Loucy (cell line): ENCODE data around the gene COL2A1.
A peak's percentile ranks its signal among the peaks of the same experiment; 100 is the strongest.

Source experiments
- CTCF ChIP-seq: fragments of 200-600 bp; sonication (generic); conservative IDR thresholded peaks from 2 replicates; pipeline ENCODE4 v1.5.1; 2014; ENCODE audit warnings: mild to moderate bottlenecking, antibody characterized with exemption, low read length
- EZH2phosphoT487 ChIP-seq: fragments of 200-600 bp; IDR thresholded peaks from 2 replicates; pipeline ENCODE4 v1.6.1; 2018; ENCODE audit warnings: antibody characterized with exemption, mild to moderate bottlenecking, moderate library complexity, borderline replicate concordance

GRCh38 chr12:47964106-47964728 lies 40.1 kb downstream of the COL2A1 start:
- TF ChIP-seq CTCF = 0 out of 2 replicates have a peak, but pooled peaks have one; percentile 5
- no peak for TF ChIP-seq EZH2phosphoT487
